ENCODE results near the gene OBSCN.

The OBSCN gene

GRCh38 chr1:228368801-228369607 is 161.2 kb downstream of the OBSCN start:
- DNase-seq (ENCODE audit: low spot score) = no peak
- POLR2A ChIA-PET (ENCODE audit: low non-redundant PET) = no interaction called here
- TF ChIP-seq CTCF (conservative IDR thresholded peaks at IDR 0.05; ENCODE audit: low read depth) = no peak
- CTCF ChIA-PET = no interaction called here
- no peak overlapping the region for H3K27ac ChIP-seq

GRCh38 chr1:228369608-228370438 is 162.0 kb downstream of the OBSCN start:
- no peak for TF ChIP-seq CTCF (conservative IDR thresholded peaks at IDR 0.05; ENCODE audit: low read depth)
- no peak for DNase-seq (ENCODE audit: low spot score)
- ChIA-PET POLR2A (ENCODE audit: low non-redundant PET) (no interaction called here), CTCF (no interaction called here)
- no peak overlapping the region for H3K27ac ChIP-seq

GRCh38 chr1:228370439-228370940 is 162.6 kb downstream of the OBSCN start:
- TF ChIP-seq CTCF (conservative IDR thresholded peaks at IDR 0.05; ENCODE audit: low read depth) = no peak
- no peak for DNase-seq (ENCODE audit: low spot score)
- H3K27ac ChIP-seq = no peak overlapping the region
- CTCF ChIA-PET = no interaction called here
- POLR2A ChIA-PET (ENCODE audit: low non-redundant PET) = no interaction called here

GRCh38 chr1:228370941-228371740 is 163.3 kb downstream of the OBSCN start:
- DNase-seq (ENCODE audit: low spot score) = peak; percentile 43
- H3K27ac ChIP-seq = no peak overlapping the region
- POLR2A ChIA-PET (ENCODE audit: low non-redundant PET) = interaction anchor here (0.5 kb wide), 1 partner anchor 87 kb away, joined by 7 read pairs; no protein-coding TSS in a partner anchor
- CTCF ChIA-PET = no interaction called here
- no peak for TF ChIP-seq CTCF (conservative IDR thresholded peaks at IDR 0.05; ENCODE audit: low read depth)

- ChIA-PET CTCF (no interaction called here), POLR2A (ENCODE audit: low non-redundant PET) (interaction anchor here (0.5 kb wide), 1 partner anchor 87 kb away, joined by 7 read pairs; no protein-coding TSS in a partner anchor)
- TF ChIP-seq CTCF (conservative IDR thresholded peaks at IDR 0.05; ENCODE audit: low read depth) = no peak
These were observed 163.9 kb downstream of the OBSCN start for GRCh38 chr1:228371741-228372182.

More at GRCh38 chr1:228371741-228372182, 163.9 kb downstream of the OBSCN start:
- no peak for DNase-seq (ENCODE audit: low spot score)
- H3K27ac ChIP-seq = no peak overlapping the region
